GM23338 (cell line): ENCODE measurements around the gene SRD5A2. TPM values are rescaled to one million over a fixed set of nuclear protein-coding genes. Genes with fewer than 3 reads are reported as not detected.

Source experiments
- ATAC-seq: fragments of 200-7000 bp; cut with Tn5 transposase; 3 replicates; pipeline ENCODE4 v1.9.1; 2020
- DNase-seq: peaks from one replicate; pipeline ENCODE4 v3.0.0-alpha.2; 2015; ENCODE audit warnings: low spot score
- H2AFZ ChIP-seq: fragments of 200-600 bp; sonication (generic); 2 replicates; pipeline ENCODE4 v1.8.0; 2016; ENCODE audit warnings: antibody characterized with exemption, mild to moderate bottlenecking, moderate library complexity
- H3F3A ChIP-seq: fragments of 200-600 bp; sonication (generic); replicated peaks from 2 replicates; pipeline ENCODE4 v1.8.0; 2017; ENCODE audit warnings: antibody characterized with exemption, mixed run types, low read depth
- H3K27ac ChIP-seq: fragments of 200-600 bp; sonication (generic); 2 replicates; pipeline ENCODE4 v1.6.1; 2016; ENCODE audit warnings: low read depth
- H3K27me3 ChIP-seq: fragments of 200-600 bp; sonication (generic); 2 replicates; pipeline ENCODE4 v1.8.0; 2016; ENCODE audit warnings: mild to moderate bottlenecking, mixed run types, moderate library complexity; ENCODE audit not compliant: insufficient read depth
- H3K36me3 ChIP-seq: fragments of 200-600 bp; sonication (generic); 2 replicates; pipeline ENCODE4 v1.8.0; 2016; ENCODE audit warnings: mild to moderate bottlenecking; ENCODE audit not compliant: insufficient read depth
- H3K4me1 ChIP-seq: fragments of 200-600 bp; sonication (generic); 2 replicates; pipeline ENCODE4 v1.8.0; 2016; ENCODE audit warnings: mild to moderate bottlenecking, moderate library complexity; ENCODE audit not compliant: insufficient read depth
- H3K4me2 ChIP-seq: fragments of 200-600 bp; sonication (generic); 2 replicates; pipeline ENCODE4 v1.7.1; 2017; ENCODE audit warnings: mixed run types
- H3K4me3 ChIP-seq: fragments of 200-600 bp; sonication (generic); 2 replicates; pipeline ENCODE4 v1.6.1; 2016; ENCODE audit warnings: mixed run types
- H3K79me2 ChIP-seq: fragments of 200-600 bp; sonication (generic); replicated peaks from 2 replicates; pipeline ENCODE4 v1.8.0; 2017; ENCODE audit warnings: mild to moderate bottlenecking; ENCODE audit not compliant: insufficient read depth
- H3K9me2 ChIP-seq: fragments of 200-600 bp; sonication (generic); 2 replicates; pipeline ENCODE4 v1.8.0; 2017; ENCODE audit not compliant: insufficient read depth
- H4K20me1 ChIP-seq: fragments of 200-600 bp; sonication (generic); replicated peaks from 2 replicates; pipeline ENCODE4 v1.8.0; 2017; ENCODE audit warnings: mild to moderate bottlenecking; ENCODE audit not compliant: insufficient read depth
- H3K27ac Mint-ChIP-seq: 2 replicates; pipeline ENCODE4 v1.8.0; 2020; ENCODE audit warnings: inconsistent platforms, mild to moderate bottlenecking, moderate library complexity, mixed read lengths
- H3K27me3 Mint-ChIP-seq: 3 replicates; pipeline ENCODE4 v1.8.0; 2022; ENCODE audit warnings: low read depth, mild to moderate bottlenecking, moderate library complexity, mixed read lengths, inconsistent platforms; ENCODE audit not compliant: insufficient read depth, poor library complexity
- H3K36me3 Mint-ChIP-seq: 3 replicates; pipeline ENCODE4 v1.8.0; 2021; ENCODE audit warnings: low read depth, mild to moderate bottlenecking, inconsistent platforms, moderate library complexity, mixed read lengths
- H3K4me1 Mint-ChIP-seq: 3 replicates; pipeline ENCODE4 v1.8.0; 2020; ENCODE audit warnings: mild to moderate bottlenecking, inconsistent platforms, mixed read lengths
- H3K4me3 Mint-ChIP-seq: 3 replicates; pipeline ENCODE4 v1.8.0; 2021; ENCODE audit warnings: moderate library complexity, mild to moderate bottlenecking, inconsistent platforms, mixed read lengths
- H3K9me3 Mint-ChIP-seq: 3 replicates; pipeline ENCODE4 v1.8.0; 2020; ENCODE audit warnings: moderate library complexity, mild to moderate bottlenecking, inconsistent platforms, mixed read lengths
- EZH2 ChIP-seq: fragments of 200-600 bp; sonication (generic); IDR thresholded peaks from one replicate; pipeline ENCODE4 v1.8.0; 2017; ENCODE audit warnings: antibody characterized with exemption, mild to moderate bottlenecking, low read depth; ENCODE audit not compliant: unreplicated experiment
- EZH2phosphoT487 ChIP-seq: fragments of 200-600 bp; sonication (generic); IDR thresholded peaks from one replicate; pipeline ENCODE4 v1.8.1; 2018; ENCODE audit warnings: antibody characterized with exemption; ENCODE audit not compliant: unreplicated experiment
- POLR2AphosphoS5 ChIP-seq: IDR thresholded peaks from 2 replicates; pipeline ENCODE4 v1.6.1; 2016; ENCODE audit warnings: antibody characterized with exemption, low read depth
- STAT1 ChIP-seq: IDR thresholded peaks from one replicate; pipeline ENCODE4 v1.6.1; 2016; ENCODE audit warnings: antibody characterized with exemption; ENCODE audit not compliant: unreplicated experiment
- ZNF331 ChIP-seq: fragments of 250-450 bp; sonication (Bioruptor Pico); IDR thresholded peaks from 2 replicates; pipeline ENCODE4 v1.5.0; 2020; ENCODE audit warnings: low read depth, mild to moderate bottlenecking, moderate library complexity
- long read RNA-seq: library from polyadenylated mRNA; unstranded; transcript quantifications from one replicate; pipeline ENCODE4 v2.0.0, GENCODE V29; 2020; ENCODE audit not compliant: unreplicated experiment
- polyA plus RNA-seq: library from polyadenylated mRNA; unstranded; fragments of >200 nt; fragmentation: Nextera tagmentation; extraction: Ambion mirVana; gene quantifications from 2 replicates; pipeline ENCODE4 v1.2.1, GENCODE V29; 2016
- total RNA-seq: library from RNA; depleted of rRNA; stranded (reverse); fragments of >200 nt; shearing (Covaris generic); gene quantifications from 2 replicates; pipeline ENCODE4 v1.2.3, GENCODE V29; 2014; rRNA removed
- TF ChIP-seq, protein P1 (sequence below): IDR thresholded peaks from one replicate; pipeline ENCODE4 v1.6.1; 2018; ENCODE audit warnings: antibody characterized with exemption; ENCODE audit not compliant: unreplicated experiment
- TF ChIP-seq, protein P2 (sequence below), 2 experiments: fragments of 200-600 bp in 1 of 2; sonication (generic) in 1 of 2; conservative IDR thresholded peaks; 2 replicates each; pipeline versions ENCODE4 v1.5.1 to v1.6.1; 2016 to 2017; ENCODE audit warnings: antibody characterized with exemption in 2 of 2, low read depth in 2 of 2, mild to moderate bottlenecking in 2 of 2, moderate library complexity in 1 of 2

Gene SRD5A2, protein sequence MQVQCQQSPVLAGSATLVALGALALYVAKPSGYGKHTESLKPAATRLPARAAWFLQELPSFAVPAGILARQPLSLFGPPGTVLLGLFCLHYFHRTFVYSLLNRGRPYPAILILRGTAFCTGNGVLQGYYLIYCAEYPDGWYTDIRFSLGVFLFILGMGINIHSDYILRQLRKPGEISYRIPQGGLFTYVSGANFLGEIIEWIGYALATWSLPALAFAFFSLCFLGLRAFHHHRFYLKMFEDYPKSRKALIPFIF
- total RNA-seq: 0.03 TPM in 1 of 2 replicates, not detected in the other
- 0.05 TPM in 1 of 2 replicates, not detected in the other for polyA plus RNA-seq
- long read RNA-seq: 0 reads

DNA sequence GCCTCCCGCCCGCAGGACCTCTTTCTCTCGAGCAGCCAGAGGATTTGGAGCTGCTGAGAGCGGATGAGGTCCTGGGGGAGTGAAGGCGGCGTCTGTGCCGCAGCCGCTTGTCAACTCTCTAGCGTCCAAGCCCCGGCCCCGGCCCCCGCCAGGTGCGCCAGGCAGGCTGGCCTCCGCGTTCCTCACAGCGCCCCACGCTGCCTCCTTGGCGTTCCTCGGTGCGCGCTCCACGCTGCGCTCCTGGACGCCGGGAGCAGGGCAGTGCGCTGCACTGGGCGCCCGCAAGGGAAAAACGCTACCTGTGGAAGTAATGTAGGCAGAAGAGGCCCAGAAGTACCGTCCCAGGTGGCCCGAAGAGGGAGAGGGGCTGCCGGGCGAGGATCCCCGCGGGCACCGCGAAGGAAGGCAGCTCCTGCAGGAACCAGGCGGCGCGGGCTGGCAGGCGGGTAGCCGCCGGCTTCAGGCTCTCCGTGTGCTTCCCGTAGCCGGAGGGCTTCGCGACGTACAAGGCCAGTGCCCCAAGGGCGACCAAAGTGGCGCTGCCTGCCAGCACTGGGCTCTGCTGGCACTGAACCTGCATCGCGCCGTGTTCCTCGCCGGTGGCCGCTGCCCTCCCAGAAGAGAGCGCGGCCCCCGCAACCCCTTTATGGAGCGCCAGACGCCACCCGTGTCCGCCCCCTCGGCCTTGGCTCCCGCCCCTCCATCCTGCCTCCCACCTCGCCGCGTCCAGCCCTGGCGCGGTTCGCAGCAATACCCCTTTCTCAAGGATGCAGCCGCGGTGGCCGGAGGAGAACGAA, at the start of gene SRD5A2:
Gene SRD5A2, minus strand, starts transcription at position 618 of the 797 bp plus-strand sequence. Its CDS starts 38 bp downstream, at position 580.
- peak within 1 kb of the TSS; percentile 78 for H3K4me3 Mint-ChIP-seq
- H2AFZ ChIP-seq: peak within 1 kb of the TSS; percentile 97
- H3K36me3 ChIP-seq: no peaks in the 10 kb centered on the region
- TF ChIP-seq EZH2 (peak; percentile 77), POLR2AphosphoS5 (no peak), STAT1 (no peak)
- H3K4me3 ChIP-seq: peak within 1 kb of the TSS; percentile 75
- H3K27me3 Mint-ChIP-seq: peaks cover 48% of the 10 kb centered on the region
- H3K36me3 Mint-ChIP-seq: no peaks in the 10 kb centered on the region; the same call in 2 of the 3 replicates
- peaks cover 62% of the 10 kb centered on the region for H3K27me3 ChIP-seq
- peak within 1 kb of the TSS; percentile 87 for H3K4me2 ChIP-seq
- peaks cover 7% of the 10 kb centered on the region; the same call in 2 of the 3 replicates for H3K9me3 Mint-ChIP-seq
- no peaks in the 10 kb centered on the region for H3F3A ChIP-seq
- H3K27ac Mint-ChIP-seq: no peak within 1 kb of the TSS
- H3K79me2 ChIP-seq: no peaks in the 10 kb centered on the region
- H4K20me1 ChIP-seq: no peaks in the 10 kb centered on the region
- H3K4me1 ChIP-seq: peaks cover 5% of the 10 kb centered on the region; the same call in 1 of the 2 replicates
- peak; percentile 74 for DNase-seq
- H3K9me2 ChIP-seq: no peaks in the 10 kb centered on the region
- peaks cover 17% of the 10 kb centered on the region for H3K4me1 Mint-ChIP-seq
- ATAC-seq: peak; percentile 84
- H3K27ac ChIP-seq: no peak within 1 kb of the TSS

DNA sequence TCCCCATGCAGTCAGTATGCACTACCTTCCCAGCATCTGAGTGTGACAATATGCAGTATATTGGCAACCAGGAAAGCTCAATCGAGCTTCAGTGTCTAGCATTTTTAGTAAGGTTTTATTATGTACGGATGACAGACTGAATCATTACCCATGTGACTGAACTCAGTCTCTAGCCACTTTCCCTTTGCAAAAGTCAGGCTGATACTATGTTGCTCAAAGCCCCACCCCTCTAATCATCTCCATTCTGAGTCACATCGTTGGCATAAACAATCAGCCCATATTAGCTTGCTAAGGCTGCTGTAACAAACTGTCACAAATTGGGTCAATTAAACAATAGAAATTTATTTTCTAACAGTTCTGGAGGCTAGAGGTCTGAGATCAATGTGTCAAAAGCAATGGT, 25.8 kb upstream of the SRD5A2 start:
- Mint-ChIP-seq H3K27me3 (no peaks in the 10 kb centered on the region), H3K27ac (no peak overlapping the region), H3K9me3 (peaks cover 61% of the 10 kb centered on the region), H3K4me1 (no peaks in the 10 kb centered on the region), H3K4me3 (no peak overlapping the region), H3K36me3 (no peaks in the 10 kb centered on the region)
- H3K27ac ChIP-seq: no peak overlapping the region
- no peaks in the 10 kb centered on the region for H3K9me2 ChIP-seq
- TF ChIP-seq POLR2AphosphoS5 (no peak), EZH2phosphoT487 (no peak), EZH2 (no peak)
- ATAC-seq: no peak
- H3K4me1 ChIP-seq: no peaks in the 10 kb centered on the region
- no peak overlapping the region for H2AFZ ChIP-seq
- DNase-seq: no peak
- no peaks in the 10 kb centered on the region for H3K79me2 ChIP-seq
- H3K4me3 ChIP-seq: no peak overlapping the region
- 0 out of 2 replicates have a peak, but pooled peaks cover 10% of the 10 kb centered on the region for H3K36me3 ChIP-seq
- no peaks in the 10 kb centered on the region for H3F3A ChIP-seq
- no peak overlapping the region for H3K4me2 ChIP-seq
- H4K20me1 ChIP-seq: no peaks in the 10 kb centered on the region
- H3K27me3 ChIP-seq: no peaks in the 10 kb centered on the region

DNA sequence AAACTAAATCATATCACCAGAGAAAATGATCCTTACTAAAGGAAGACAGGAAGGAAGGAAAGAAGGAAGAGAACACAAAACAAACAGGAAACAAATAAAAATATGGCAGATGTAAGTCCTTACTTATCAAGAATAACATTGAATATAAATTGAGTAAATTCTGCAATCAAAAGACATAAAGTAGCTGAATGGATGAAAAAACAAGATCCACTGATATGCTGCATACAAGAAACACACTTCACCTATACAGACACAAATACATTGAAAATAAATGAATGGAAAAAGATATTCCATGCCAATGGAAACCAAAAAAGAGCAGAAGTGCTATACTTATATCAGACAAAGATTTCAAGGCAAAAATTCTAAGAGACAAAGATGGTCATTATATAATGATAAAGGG, 18.0 kb upstream of the SRD5A2 start:
- H4K20me1 ChIP-seq: no peaks in the 10 kb centered on the region
- H3K4me2 ChIP-seq: no peak overlapping the region
- Mint-ChIP-seq H3K9me3 (peaks cover 71% of the 10 kb centered on the region), H3K36me3 (no peaks in the 10 kb centered on the region), H3K4me1 (no peaks in the 10 kb centered on the region), H3K27me3 (peaks cover 2% of the 10 kb centered on the region), H3K27ac (no peak overlapping the region), H3K4me3 (no peak overlapping the region)
- no peaks in the 10 kb centered on the region for H3K27me3 ChIP-seq
- no peaks in the 10 kb centered on the region for H3F3A ChIP-seq
- no peaks in the 10 kb centered on the region for H3K36me3 ChIP-seq
- H3K4me1 ChIP-seq: no peaks in the 10 kb centered on the region
- ATAC-seq (no peak), DNase-seq (no peak)
- H3K9me2 ChIP-seq: no peaks in the 10 kb centered on the region
- no peaks in the 10 kb centered on the region for H3K79me2 ChIP-seq
- no peak overlapping the region for H3K4me3 ChIP-seq
- H2AFZ ChIP-seq: no peak overlapping the region
- H3K27ac ChIP-seq: no peak overlapping the region
- TF ChIP-seq EZH2phosphoT487: no peak
- TF ChIP-seq POLR2AphosphoS5: no peak
- TF ChIP-seq, protein P1, sequence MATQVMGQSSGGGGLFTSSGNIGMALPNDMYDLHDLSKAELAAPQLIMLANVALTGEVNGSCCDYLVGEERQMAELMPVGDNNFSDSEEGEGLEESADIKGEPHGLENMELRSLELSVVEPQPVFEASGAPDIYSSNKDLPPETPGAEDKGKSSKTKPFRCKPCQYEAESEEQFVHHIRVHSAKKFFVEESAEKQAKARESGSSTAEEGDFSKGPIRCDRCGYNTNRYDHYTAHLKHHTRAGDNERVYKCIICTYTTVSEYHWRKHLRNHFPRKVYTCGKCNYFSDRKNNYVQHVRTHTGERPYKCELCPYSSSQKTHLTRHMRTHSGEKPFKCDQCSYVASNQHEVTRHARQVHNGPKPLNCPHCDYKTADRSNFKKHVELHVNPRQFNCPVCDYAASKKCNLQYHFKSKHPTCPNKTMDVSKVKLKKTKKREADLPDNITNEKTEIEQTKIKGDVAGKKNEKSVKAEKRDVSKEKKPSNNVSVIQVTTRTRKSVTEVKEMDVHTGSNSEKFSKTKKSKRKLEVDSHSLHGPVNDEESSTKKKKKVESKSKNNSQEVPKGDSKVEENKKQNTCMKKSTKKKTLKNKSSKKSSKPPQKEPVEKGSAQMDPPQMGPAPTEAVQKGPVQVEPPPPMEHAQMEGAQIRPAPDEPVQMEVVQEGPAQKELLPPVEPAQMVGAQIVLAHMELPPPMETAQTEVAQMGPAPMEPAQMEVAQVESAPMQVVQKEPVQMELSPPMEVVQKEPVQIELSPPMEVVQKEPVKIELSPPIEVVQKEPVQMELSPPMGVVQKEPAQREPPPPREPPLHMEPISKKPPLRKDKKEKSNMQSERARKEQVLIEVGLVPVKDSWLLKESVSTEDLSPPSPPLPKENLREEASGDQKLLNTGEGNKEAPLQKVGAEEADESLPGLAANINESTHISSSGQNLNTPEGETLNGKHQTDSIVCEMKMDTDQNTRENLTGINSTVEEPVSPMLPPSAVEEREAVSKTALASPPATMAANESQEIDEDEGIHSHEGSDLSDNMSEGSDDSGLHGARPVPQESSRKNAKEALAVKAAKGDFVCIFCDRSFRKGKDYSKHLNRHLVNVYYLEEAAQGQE: no peak
- TF ChIP-seq ZNF331 (CRISPR knock-in tag): no peak
- TF ChIP-seq, protein P2, sequence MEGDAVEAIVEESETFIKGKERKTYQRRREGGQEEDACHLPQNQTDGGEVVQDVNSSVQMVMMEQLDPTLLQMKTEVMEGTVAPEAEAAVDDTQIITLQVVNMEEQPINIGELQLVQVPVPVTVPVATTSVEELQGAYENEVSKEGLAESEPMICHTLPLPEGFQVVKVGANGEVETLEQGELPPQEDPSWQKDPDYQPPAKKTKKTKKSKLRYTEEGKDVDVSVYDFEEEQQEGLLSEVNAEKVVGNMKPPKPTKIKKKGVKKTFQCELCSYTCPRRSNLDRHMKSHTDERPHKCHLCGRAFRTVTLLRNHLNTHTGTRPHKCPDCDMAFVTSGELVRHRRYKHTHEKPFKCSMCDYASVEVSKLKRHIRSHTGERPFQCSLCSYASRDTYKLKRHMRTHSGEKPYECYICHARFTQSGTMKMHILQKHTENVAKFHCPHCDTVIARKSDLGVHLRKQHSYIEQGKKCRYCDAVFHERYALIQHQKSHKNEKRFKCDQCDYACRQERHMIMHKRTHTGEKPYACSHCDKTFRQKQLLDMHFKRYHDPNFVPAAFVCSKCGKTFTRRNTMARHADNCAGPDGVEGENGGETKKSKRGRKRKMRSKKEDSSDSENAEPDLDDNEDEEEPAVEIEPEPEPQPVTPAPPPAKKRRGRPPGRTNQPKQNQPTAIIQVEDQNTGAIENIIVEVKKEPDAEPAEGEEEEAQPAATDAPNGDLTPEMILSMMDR (conservative IDR thresholded peaks at IDR 0.05; ENCODE audit: low read depth in 2 of 2): no peak
